ENCODE results near the gene LACRT.

The LACRT gene

DNA sequence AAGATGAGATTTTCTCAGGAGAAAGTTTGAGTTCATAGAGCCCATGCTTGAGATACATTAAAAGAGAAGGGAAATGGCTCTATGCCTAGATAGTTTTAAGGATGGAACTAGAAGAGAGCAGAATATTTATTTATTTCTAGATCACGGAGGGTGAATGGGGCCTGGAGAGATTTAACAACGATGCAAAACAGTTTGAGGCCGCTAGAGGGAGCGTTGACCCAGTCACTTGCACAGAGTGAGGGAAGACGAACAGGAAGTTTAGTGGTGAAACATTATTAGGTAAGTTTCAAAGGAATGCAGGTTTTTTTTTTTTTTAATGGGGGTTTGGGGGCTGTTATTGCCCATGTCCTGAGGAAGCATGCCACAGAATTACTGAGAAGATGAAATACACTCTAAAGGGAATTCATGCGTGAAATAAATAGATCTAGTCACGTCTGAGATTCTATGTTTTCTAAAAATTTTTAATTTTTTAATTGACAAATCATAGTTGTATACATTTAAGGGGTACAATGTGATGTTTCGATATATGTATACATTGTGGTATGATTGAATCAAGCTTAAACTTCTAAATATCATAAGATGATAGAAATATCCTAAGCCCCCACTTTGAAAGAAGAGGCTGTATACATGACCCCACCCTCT, 31.4 kb downstream of the LACRT start:
- in situ Hi-C loops (cut with MboI; ENCODE audit: low sequenced_read_pairs), result no loop called here

DNA sequence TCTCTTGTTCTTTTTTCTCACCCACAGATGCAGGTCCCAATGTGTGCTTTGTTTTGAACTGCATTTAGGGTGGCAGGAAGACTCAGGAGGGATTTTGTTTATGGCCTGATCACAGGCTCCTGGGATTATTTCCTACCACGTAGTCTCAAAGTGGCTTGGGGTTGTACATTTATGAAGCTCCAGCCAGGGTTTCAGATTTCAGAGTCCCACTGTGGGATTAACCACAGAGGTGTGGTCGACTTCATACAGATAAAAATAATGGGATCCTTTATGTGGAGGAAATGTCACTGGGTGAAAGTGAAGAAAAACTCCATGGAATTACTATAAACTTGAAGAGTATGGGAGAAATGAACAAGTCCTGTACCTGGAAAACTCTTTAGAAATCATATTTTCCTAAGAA, 32.0 kb downstream of the LACRT start:
- in situ Hi-C loops (cut with MboI; ENCODE audit: low sequenced_read_pairs), result no loop called here

DNA sequence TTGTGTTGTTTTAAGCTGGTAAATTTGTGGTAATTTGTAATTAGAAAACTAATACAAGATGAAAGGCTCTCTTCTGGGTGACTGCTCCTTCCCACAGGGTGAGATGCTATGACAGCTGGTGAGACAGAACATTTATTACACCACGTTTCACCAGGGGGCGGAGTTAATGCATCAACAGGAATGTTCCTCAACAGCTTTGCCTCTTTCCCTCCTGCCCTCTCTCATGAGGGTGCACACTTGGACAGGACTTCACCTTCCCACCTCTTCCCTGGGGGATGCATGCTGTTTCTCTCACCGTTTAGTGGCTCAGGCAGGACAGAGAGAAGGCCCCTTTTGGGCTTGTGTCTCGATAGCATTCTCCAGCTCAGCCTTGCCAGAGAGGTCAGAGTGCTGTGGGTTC, 32.9 kb downstream of the LACRT start:
- in situ Hi-C loops (cut with MboI; ENCODE audit: low sequenced_read_pairs), result no loop called here

DNA sequence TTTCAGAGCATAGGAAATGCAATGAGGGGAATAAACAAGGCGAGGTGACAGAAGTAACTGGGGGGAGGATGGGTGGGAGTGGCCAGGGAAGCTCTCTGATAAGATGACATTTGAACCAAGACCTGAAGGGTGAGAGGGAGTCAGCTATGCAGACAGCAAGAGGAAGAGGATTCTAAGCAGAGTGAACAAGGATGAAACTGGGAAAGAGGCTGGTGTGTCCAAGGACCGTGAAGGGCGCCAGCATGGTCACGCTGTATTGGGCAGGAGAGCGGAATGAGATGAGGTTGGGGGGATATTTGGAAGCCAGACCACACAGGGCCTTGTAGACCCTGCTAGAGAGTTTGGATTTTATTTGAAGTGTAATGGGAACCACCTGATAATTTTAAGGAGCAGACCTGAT, 35.7 kb downstream of the LACRT start:
- in situ Hi-C loops (cut with MboI; ENCODE audit: low sequenced_read_pairs), result no loop called here

DNA sequence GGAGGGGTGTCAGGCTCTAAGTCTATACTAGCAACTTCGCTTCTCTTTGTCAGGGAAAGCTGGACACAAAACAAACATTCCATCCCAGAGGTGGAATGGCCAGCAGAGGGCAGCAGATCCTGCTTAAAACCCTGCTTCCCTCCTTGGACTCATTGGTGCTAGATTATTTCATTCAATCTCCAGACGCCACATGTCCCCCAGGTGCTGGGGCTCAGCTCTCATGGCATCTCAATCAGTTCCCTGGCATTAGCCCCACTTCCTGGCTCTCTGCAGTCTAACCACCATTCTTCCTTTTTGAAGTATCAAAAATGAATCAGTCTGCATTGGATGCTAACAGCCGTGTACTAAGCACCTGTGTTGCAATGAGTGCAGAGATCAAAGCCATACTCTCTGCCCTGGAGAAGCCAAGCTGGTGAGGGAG, 38.2 kb downstream of the LACRT start:
- in situ Hi-C loops (cut with MboI; ENCODE audit: low sequenced_read_pairs), result no loop called here

DNA sequence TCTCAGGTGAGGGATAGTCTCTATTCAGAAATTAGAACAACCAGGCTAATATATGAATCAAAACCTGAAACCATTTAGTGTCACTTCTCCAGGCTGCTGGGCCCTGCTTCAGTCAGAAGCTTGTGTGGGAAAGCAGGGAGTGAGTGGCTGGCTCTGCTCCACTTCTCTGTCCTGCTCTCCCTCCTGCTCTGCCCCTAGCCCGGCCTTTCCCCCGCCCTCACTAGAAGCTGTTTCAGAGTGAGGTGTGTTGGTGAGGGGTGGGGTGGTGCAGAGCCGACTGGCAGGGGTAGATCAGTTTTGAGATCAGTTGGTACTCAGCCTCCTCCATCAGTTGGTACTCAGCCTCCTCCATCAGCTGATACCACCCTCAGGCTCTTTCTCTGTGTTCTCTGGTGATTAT, 39.2 kb downstream of the LACRT start:
- in situ Hi-C loops (cut with MboI; ENCODE audit: low sequenced_read_pairs), result no loop called here

DNA sequence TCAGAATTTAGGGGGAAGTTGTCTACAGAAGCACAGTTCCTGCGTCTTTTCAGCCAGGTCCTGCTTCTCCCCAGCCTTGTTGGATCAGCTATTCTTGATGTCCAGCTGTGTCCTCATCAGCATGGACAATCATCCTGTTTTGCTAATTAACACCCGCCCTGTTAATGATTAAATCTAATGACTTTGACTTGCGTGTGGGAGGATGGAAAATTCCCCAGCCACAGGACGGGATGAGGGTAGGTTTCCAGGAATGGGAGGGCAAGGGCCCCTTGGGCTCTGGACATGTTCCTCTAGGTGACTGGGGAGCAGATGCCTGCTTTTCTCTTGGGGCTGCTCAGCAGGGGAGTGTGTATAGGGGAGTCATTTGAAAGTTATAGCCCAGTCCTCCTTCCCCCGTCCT, 41.0 kb downstream of the LACRT start:
- in situ Hi-C loops (cut with MboI; ENCODE audit: low sequenced_read_pairs), result no loop called here

DNA sequence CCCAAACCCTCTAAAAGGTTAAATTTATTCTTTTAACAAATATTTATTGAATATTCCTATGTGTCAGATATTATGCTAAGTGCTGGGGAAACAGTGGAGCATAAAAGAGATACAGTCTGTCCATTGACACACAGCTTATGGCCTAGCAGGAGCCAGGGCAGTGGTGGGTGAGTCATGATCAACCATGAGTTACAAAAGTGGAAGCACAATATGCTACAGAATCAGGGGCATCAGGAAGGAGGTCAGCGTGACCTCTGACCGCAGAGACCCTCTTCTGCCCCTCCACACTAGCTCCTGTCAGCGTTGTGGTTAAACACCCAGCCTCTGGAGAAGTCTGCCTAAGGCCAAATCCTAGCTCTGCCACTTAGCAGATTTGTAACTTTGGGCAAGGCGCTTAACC, 41.6 kb downstream of the LACRT start:
- in situ Hi-C loops (cut with MboI; ENCODE audit: low sequenced_read_pairs), result no loop called here

DNA sequence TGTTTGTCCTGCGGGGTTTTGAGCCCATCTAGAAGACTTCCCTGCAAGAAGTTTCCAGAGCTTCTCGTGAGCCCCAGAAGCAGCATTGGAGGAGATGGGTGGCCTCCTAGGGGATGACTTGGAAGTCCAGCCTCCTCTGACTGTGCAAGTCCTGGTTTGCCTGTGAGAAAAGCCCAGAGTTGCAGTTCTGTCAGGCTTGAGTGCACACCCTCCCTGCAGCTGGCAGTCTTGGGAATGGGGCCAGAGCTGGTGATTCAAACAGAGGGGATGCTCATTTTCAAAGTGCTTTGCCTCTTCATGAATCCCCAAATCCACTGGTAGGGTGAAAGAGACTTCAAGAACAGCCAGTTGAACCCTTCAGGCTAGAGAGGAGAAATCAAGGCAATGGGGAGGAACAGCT, 42.4 kb downstream of the LACRT start:
- in situ Hi-C loops (cut with MboI; ENCODE audit: low sequenced_read_pairs), result no loop called here

DNA sequence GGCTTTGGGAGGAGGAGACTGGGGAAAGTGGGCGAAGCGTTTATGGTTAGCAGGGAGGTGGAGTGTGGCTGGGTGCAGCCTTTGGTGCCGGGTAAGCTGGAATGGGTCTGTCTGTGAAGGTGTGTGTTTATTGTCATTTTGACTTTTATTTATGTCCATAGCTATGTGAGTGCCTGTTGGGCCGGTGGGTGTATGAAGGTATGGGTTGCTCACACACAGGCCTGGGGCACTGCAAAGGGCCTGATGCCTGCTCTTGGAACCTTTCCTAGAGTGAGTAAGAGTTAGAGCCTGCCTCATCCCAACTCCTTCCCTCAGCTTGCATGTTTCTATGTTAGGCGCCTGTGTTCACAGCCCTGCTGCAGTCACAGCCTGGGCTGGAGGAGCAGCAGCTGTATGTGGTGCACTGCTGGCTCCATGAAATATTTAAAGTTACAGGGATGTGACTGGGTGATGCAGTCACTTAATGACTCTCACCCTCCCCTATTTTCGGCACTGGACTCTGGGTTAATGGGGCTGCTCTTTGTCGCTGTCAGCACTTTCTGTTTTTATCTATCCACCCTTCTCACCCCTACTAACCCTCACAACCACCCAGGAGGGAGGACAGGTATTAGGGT, 43.6 kb downstream of the LACRT start:
- in situ Hi-C loops (cut with MboI; ENCODE audit: low sequenced_read_pairs), result no loop called here

DNA sequence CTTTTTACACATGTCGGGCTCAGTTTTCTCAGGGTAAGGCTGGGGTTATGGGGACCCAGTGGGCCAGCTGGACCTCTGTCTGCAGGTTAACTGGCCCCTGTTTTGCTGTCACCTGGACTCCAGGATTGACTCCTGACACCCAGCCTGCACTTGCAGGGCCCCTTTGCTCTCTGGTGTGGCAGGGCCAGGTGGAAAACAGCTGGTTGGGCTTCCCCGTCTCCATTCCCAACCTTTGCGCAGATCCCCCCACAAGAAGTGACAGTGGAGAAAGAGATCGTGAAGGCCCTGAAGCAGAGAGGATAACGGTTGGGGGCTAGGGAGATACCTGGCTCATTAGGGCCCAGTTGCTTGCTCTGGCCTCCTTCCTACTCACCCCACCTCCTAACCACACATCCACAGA, 44.7 kb downstream of the LACRT start:
- in situ Hi-C loops (cut with MboI; ENCODE audit: low sequenced_read_pairs), result no loop called here

DNA sequence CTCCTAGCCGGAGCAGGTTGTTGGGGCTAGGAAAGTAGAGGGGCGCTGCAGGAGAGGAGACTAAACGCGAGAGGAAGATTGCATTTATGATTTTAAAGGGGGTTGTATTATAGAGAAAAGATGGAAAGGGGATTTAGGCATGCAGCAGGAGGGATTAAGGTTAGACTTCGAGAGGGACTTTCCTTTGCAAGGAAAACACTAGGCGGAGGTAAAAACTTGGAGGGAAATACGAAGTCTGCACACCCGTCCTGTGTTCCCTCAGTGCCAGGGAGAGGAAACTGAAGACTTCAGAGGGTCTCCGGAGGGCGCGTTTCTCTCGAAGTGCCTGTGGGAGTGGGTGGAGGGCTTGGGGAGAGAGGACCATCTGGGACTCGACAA, 45.8 kb downstream of the LACRT start:
- in situ Hi-C loops (cut with MboI; ENCODE audit: low sequenced_read_pairs), result no loop called here

DNA sequence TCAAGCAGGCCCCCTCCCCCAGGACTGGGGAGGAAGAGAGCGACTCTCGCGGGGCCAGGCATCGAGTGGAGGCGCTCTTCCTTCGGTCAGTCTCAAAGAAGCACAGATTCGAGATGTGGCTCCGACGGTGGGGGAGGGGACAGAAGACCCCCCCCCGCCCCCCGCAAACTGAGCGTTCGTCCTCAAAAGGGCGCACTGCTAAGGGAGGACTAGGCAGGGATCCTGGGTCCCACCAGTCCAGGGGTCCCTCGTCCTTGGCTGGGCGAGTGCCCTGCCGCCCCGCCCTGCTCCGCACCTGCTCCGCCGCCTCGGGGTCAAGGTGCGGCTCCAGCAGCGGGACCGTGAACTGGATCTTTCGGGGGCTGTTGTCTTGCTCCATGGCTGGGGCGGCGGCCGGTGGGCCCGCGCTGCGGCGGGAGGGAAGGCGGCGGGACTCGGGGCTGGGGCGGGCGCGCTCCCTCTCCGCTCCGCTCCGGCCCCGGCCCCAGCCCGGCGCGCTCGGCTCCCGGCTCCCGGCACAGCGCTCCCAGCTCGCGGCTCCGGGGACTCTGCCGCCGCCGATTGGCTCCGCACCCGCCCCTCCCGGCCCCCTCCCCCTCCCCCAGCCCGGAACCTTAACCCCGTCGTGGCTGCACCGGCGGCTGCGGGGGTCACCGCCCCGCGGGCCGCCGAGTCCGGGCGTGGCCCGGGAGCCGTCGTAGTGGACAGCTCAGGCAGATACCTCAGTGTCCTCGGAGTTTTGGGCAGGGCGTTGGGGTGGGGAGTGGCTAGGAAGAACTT, 46.4 kb downstream of the LACRT start, which contains the start of gene PPP1R1A:
TSS of gene PPP1R1A (minus strand) at position 550 of the 780 bp plus-strand sequence. CDS start at position 379, 171 bp downstream.
- in situ Hi-C loops (cut with MboI; ENCODE audit: low sequenced_read_pairs), result no loop called here

DNA sequence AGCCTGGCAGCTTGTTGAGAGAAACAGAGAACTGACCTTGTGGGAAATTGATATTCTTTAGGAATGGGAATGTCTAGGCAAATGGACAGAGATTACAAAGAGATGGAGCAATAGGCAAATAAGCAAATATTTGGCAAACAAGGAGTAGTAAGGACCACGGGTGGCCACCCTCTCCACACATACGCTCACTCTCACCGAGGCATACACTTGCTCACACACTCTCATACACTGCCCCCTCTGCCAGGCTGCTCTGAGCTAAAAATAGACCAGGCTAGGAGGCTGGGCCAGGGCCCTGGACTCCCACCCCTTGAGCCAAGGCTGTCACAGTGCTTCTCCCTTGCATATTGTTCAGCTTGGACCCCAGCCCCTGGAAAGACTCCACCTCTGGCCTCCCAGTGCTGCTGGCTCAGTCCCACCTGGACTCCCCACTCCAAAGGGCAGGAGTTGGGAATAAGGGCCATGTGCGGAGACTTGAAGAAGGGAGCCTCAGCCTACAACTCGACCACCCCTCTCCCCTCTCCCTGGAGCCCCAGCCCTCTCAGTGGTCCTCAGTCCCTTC, 47.3 kb downstream of the LACRT start:
- in situ Hi-C loops (cut with MboI; ENCODE audit: low sequenced_read_pairs), result no loop called here

DNA sequence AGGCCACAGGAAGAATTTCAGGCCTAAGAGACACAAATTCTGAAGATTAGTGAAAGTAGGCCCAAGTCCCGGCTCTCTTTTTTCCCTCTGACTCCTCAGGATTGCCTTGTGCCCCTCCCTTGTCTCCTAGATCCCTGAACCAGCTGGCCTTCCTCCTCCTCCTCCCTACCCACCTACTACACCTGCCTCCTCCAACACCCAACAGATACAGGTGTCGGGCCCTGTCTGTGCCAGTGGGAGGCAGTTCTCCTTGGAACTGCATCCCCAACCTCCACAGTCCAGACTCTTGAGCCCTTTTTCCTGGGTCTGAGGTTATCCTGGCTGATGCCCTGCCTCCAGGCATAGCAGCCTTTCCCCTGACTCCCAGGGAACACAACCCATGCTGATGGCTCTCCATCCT, 48.1 kb downstream of the LACRT start:
- in situ Hi-C loops (cut with MboI; ENCODE audit: low sequenced_read_pairs), result no loop called here

DNA sequence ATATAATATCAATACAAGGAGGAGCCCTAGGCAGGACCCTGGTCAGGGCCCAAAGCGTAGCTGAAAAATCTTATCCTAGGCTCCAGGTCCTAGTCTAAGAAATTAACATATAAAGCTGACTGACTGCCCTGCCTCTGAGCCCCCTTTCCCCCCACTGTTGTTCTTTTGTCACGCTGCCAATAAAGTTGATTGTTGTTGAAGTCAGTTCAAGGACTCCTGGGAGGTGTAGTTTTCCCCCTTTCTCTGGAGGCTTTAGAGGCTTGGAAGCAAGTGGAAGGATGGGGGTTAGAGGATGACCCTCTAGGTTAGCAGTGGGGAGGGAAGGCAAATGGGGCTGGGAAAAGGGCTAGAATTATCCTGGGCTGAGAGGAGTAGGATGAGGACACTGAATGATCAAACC, 49.5 kb downstream of the LACRT start:
- in situ Hi-C loops (cut with MboI; ENCODE audit: low sequenced_read_pairs), result no loop called here

DNA sequence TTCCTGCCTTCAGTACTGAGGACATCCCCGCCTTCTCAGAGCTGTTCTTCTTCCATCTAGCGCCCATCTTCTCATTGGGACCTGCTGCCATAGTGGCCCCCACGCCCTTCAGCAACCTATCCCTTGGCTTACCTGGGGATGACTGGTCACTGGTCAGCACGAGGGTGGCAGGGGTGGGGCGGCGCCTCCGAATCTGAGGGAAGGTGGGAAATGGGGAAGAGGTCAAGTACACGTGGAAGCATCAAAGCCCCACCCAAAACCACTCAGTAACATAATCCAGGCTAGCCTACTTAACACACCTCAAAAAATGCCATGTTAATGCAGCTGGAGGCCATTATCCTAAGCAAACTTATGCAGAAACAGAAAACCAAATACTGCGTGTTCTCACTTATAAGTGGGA, 50.6 kb downstream of the LACRT start:
- in situ Hi-C loops (cut with MboI; ENCODE audit: low sequenced_read_pairs), result no loop called here

DNA sequence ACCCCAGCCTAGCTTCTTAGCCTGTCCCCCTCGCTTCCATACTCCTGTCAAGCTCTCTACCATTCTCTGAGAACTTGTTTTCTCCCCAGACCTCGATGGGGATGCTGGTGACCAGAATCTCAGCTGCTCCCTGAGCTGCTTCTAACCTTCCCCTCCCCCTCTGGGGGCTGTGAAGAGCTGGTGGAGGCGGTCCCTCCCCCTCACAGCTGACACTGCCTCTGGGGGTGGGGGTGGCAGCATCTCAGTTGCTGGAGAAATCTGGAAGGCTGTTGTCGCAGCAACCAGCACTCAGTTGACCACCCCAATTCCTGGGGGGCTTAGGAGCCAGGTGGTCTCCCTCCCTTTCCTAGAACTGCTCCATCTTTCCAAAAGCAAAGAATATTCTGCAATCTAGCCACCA, 51.0 kb downstream of the LACRT start:
- in situ Hi-C loops (cut with MboI; ENCODE audit: low sequenced_read_pairs), result no loop called here

DNA sequence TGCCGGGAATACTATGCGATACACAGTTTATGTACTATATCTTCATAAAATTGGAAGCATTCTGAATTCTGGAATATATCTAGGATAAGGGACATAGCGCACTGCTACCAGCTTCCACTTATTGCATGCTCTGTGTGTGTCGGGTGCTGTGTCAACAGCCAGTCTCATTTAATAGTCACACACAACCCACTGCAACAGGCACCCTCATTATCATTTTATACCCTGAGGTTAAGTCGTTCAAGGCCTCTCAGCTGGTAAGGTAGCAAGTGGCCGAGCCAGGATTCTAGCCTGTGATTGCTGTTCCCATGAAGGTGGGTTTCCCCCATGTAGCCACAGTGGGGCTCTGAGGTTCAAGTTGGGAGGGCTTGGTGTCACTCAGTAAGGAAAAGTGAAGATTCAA, 53.3 kb downstream of the LACRT start:
- in situ Hi-C loops (cut with MboI; ENCODE audit: low sequenced_read_pairs), result no loop called here
